Measurements from ENCODE around the gene GRIN2A. TPM values are rescaled to one million over a fixed set of nuclear protein-coding genes. Genes with fewer than 3 reads are reported as not detected.

Gene GRIN2A
- polyA plus RNA-seq, 1 donor from 2014 or later = 0.11 TPM

- H3K9me3 ChIP-seq (ENCODE audit: low read length) = no peaks in the 10 kb centered on the region
- no peaks in the 10 kb centered on the region for H3K9me2 ChIP-seq (ENCODE audit: insufficient read depth, low read length)
- TF ChIP-seq RAD21 (conservative IDR thresholded peaks at IDR 0.05) (no peak), SMC3 (conservative IDR thresholded peaks at IDR 0.05; ENCODE audit: poor library complexity) (no peak), EZH2 (IDR thresholded peaks at IDR 0.05; ENCODE audit: borderline replicate concordance, insufficient read depth, low read length, poor library complexity, severe bottlenecking) (no peak)
- H3K9ac ChIP-seq (ENCODE audit: low read length) = no peak overlapping the region
- H3K4me2 ChIP-seq (ENCODE audit: low read length) = no peak overlapping the region
- H3K79me2 ChIP-seq (replicated peaks; ENCODE audit: insufficient read depth, low read length) = no peaks in the 10 kb centered on the region
- H3K36me3 ChIP-seq (ENCODE audit: insufficient read depth, low read length) = no peaks in the 10 kb centered on the region
- H4K20me1 ChIP-seq (ENCODE audit: insufficient read depth) = no peaks in the 10 kb centered on the region
- no peak overlapping the region for H3K27ac ChIP-seq (ENCODE audit: low read length)
- no peaks in the 10 kb centered on the region for H3F3A ChIP-seq (ENCODE audit: insufficient read depth, low read length, poor library complexity, severe bottlenecking)
- H3K4me3 ChIP-seq (ENCODE audit: low read length) = no peak overlapping the region
- no peaks in the 10 kb centered on the region for H3K27me3 ChIP-seq (ENCODE audit: insufficient read depth, low read depth, low read length)
- no peak overlapping the region for H2AFZ ChIP-seq (ENCODE audit: low read depth, low read length)
These were observed 355.0 kb downstream of the GRIN2A start for GRCh38 chr16:9827062-9827752.

GRCh38 chr16:9826656-9827055 is 355.6 kb downstream of the GRIN2A start:
- H3K36me3 ChIP-seq (ENCODE audit: insufficient read depth, low read length) = no peaks in the 10 kb centered on the region
- no peaks in the 10 kb centered on the region for H3K9me3 ChIP-seq (ENCODE audit: low read length)
- TF ChIP-seq MXI1 (conservative IDR thresholded peaks at IDR 0.05; ENCODE audit: poor library complexity, severe bottlenecking) (no peak), EZH2 (IDR thresholded peaks at IDR 0.05; ENCODE audit: borderline replicate concordance, insufficient read depth, low read length, poor library complexity, severe bottlenecking) (no peak), CTCF (IDR thresholded peaks at IDR 0.05; ENCODE audit: poor library complexity, severe bottlenecking) (no peak), SMC3 (conservative IDR thresholded peaks at IDR 0.05; ENCODE audit: poor library complexity) (no peak), EP300 (conservative IDR thresholded peaks at IDR 0.05; ENCODE audit: poor library complexity, severe bottlenecking) (no peak), REST (IDR thresholded peaks at IDR 0.05; ENCODE audit: borderline replicate concordance) (no peak), TAF1 (IDR thresholded peaks at IDR 0.05; ENCODE audit: low read depth) (no peak), RAD21 (conservative IDR thresholded peaks at IDR 0.05) (no peak), POLR2AphosphoS5 (IDR thresholded peaks at IDR 0.05) (no peak)
- no peak overlapping the region for H2AFZ ChIP-seq (ENCODE audit: low read depth, low read length)
- H3F3A ChIP-seq (ENCODE audit: insufficient read depth, low read length, poor library complexity, severe bottlenecking) = no peaks in the 10 kb centered on the region
- no peak overlapping the region for H3K9ac ChIP-seq (ENCODE audit: low read length)
- H3K27me3 ChIP-seq (ENCODE audit: insufficient read depth, low read depth, low read length) = no peaks in the 10 kb centered on the region
- H4K20me1 ChIP-seq (ENCODE audit: insufficient read depth) = no peaks in the 10 kb centered on the region
- no peaks in the 10 kb centered on the region for H3K9me2 ChIP-seq (ENCODE audit: insufficient read depth, low read length)
- no peaks in the 10 kb centered on the region for H3K79me2 ChIP-seq (replicated peaks; ENCODE audit: insufficient read depth, low read length)
- no peak overlapping the region for H3K4me2 ChIP-seq (ENCODE audit: low read length)
- no peak overlapping the region for H3K27ac ChIP-seq (ENCODE audit: low read length)
- no peak overlapping the region for H3K4me3 ChIP-seq (ENCODE audit: low read length)
